GM12892 (cell line): ENCODE data around the gene ANKRD6.

Experiments used
- POLR2A ChIP-seq: IDR thresholded peaks from 2 replicates; pipeline ENCODE4 v1.6.1; 2011; ENCODE audit warnings: low read depth, low read length, control low read depth
- POLR2AphosphoS5 ChIP-seq: IDR thresholded peaks from 2 replicates; pipeline ENCODE4 v1.6.1; 2011; ENCODE audit warnings: low read depth, low read length, control low read depth
- TAF1 ChIP-seq: IDR thresholded peaks from 2 replicates; pipeline ENCODE4 v1.6.1; 2011; ENCODE audit warnings: low read depth, mild to moderate bottlenecking, control low read depth, low read length, borderline replicate concordance

GRCh38 chr6:89682991-89683390 lies 250.0 kb downstream of the ANKRD6 start:
- TF ChIP-seq POLR2A (no peak), TAF1 (no peak), POLR2AphosphoS5 (no peak)
